ENCODE data around the gene E2F6.

The E2F6 gene

GRCh38 chr2:11481789-11482472, 16.0 kb upstream of the E2F6 start:
- H3K4me3 Mint-ChIP-seq: no peak overlapping the region
- DNase-seq: no peak
- peaks cover 68% of the 10 kb centered on the region for H3K27me3 Mint-ChIP-seq
- H3K9me3 Mint-ChIP-seq: no peaks in the 10 kb centered on the region
- peaks cover 6% of the 10 kb centered on the region for H3K4me1 Mint-ChIP-seq (ENCODE audit: low read depth)
- H3K36me3 Mint-ChIP-seq (ENCODE audit: low read depth): no peaks in the 10 kb centered on the region
- H3K27ac Mint-ChIP-seq: no peak overlapping the region

DNA sequence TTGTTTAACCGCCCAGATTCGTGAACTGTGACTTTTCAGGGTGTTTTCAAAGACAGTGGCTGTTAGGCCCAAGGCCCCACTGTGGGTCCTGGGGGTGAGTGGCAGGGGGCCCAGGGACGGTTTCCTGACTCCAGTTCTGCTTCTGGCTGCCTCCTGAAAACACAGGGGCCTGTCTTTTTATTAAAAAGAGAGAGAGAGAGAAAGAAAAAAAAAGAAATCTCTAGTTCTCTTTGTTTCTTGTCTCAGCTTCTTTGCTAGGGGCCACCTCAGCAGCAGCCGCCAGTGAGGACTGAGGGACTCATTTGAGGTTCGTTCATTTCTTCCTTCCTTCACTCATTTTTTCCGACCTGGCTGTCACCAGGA, 15.4 kb upstream of the E2F6 start:
- Mint-ChIP-seq H3K27me3 (peaks cover 65% of the 10 kb centered on the region), H3K27ac (no peak overlapping the region), H3K36me3 (ENCODE audit: low read depth) (no peaks in the 10 kb centered on the region), H3K4me1 (ENCODE audit: low read depth) (peaks cover 6% of the 10 kb centered on the region), H3K4me3 (no peak overlapping the region), H3K9me3 (no peaks in the 10 kb centered on the region)
- no peak for DNase-seq

DNA sequence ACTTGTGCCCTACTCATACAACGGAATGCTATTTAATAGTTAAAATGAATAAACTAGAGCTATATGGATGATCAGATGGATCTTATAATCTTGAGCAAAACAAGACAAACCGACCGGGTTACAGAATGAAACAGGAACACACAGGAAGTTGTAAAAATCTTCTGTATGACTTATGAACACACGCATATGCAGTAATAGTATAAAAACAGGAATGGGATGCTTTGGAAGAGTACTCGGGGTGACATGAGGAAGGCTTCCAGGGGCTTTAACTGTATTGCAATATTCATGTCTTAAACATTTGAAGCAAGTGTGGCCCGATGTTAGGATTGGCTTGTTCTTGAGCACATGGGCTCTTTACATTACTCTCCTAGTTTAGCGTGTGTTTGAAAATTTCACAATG, 14.9 kb upstream of the E2F6 start:
- no peak overlapping the region for H3K4me3 Mint-ChIP-seq
- peaks cover 61% of the 10 kb centered on the region for H3K27me3 Mint-ChIP-seq
- H3K27ac Mint-ChIP-seq: no peak overlapping the region
- no peak for DNase-seq
- no peaks in the 10 kb centered on the region for H3K36me3 Mint-ChIP-seq (ENCODE audit: low read depth)
- peaks cover 6% of the 10 kb centered on the region for H3K4me1 Mint-ChIP-seq (ENCODE audit: low read depth)
- H3K9me3 Mint-ChIP-seq: no peaks in the 10 kb centered on the region

- H3K27me3 Mint-ChIP-seq: peaks cover 56% of the 10 kb centered on the region
Measured at GRCh38 chr2:11480406-11480805, 14.4 kb upstream of the E2F6 start.

GRCh38 chr2:11478899-11479605, 13.1 kb upstream of the E2F6 start:
- Mint-ChIP-seq H3K27me3 (peaks cover 44% of the 10 kb centered on the region), H3K4me1 (ENCODE audit: low read depth) (peaks cover 6% of the 10 kb centered on the region), H3K4me3 (no peak overlapping the region), H3K27ac (no peak overlapping the region), H3K9me3 (no peaks in the 10 kb centered on the region), H3K36me3 (ENCODE audit: low read depth) (no peaks in the 10 kb centered on the region)
- no peak for DNase-seq

More at GRCh38 chr2:11480406-11480805, 14.4 kb upstream of the E2F6 start:
- no peak overlapping the region for H3K4me3 Mint-ChIP-seq
- DNase-seq: no peak
- H3K9me3 Mint-ChIP-seq: no peaks in the 10 kb centered on the region
- no peaks in the 10 kb centered on the region for H3K36me3 Mint-ChIP-seq (ENCODE audit: low read depth)
- H3K4me1 Mint-ChIP-seq (ENCODE audit: low read depth): peaks cover 6% of the 10 kb centered on the region
- no peak overlapping the region for H3K27ac Mint-ChIP-seq

GRCh38 chr2:11477994-11478393, 12.0 kb upstream of the E2F6 start:
- no peaks in the 10 kb centered on the region for H3K9me3 Mint-ChIP-seq
- no peaks in the 10 kb centered on the region for H3K36me3 Mint-ChIP-seq (ENCODE audit: low read depth)
- H3K27ac Mint-ChIP-seq: no peak overlapping the region
- H3K4me3 Mint-ChIP-seq: no peak overlapping the region
- H3K4me1 Mint-ChIP-seq (ENCODE audit: low read depth): peaks cover under 1% of the 10 kb centered on the region
- peak; percentile 84 for DNase-seq
- peaks cover 33% of the 10 kb centered on the region for H3K27me3 Mint-ChIP-seq

- no peaks in the 10 kb centered on the region for H3K4me1 Mint-ChIP-seq (ENCODE audit: low read depth)
- H3K9me3 Mint-ChIP-seq: no peaks in the 10 kb centered on the region
- DNase-seq: no peak
- H3K36me3 Mint-ChIP-seq (ENCODE audit: low read depth): no peaks in the 10 kb centered on the region
- no peak overlapping the region for H3K27ac Mint-ChIP-seq
- H3K27me3 Mint-ChIP-seq: peaks cover 9% of the 10 kb centered on the region
- no peak overlapping the region for H3K4me3 Mint-ChIP-seq
Measured at GRCh38 chr2:11473659-11474433, 7.9 kb upstream of the E2F6 start.

DNA sequence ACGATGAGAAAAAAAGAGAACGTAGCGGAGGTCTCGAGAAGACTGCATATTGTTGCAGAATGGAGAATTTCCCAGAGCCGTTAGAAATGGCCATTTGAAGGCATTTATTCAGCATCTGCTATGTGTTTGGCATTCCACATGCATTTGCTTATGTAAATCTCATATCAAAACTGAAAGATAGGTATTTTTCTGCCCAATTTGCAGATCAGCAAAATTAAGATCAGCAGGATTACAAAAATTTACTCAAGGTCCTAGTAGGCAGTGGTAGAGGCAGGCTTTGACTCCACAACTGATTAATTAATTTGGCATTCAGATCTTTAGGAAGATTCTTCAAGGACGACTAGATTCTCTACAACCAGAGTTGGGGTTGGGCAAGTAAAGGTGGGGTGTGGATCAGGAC, 1.8 kb upstream of the E2F6 start:
- Mint-ChIP-seq H3K27ac (no peak overlapping the region), H3K4me1 (ENCODE audit: low read depth) (peaks cover 37% of the 10 kb centered on the region), H3K9me3 (no peaks in the 10 kb centered on the region), H3K4me3 (no peak overlapping the region), H3K36me3 (ENCODE audit: low read depth) (peaks cover 24% of the 10 kb centered on the region), H3K27me3 (no peaks in the 10 kb centered on the region)
- no peak for DNase-seq

DNA sequence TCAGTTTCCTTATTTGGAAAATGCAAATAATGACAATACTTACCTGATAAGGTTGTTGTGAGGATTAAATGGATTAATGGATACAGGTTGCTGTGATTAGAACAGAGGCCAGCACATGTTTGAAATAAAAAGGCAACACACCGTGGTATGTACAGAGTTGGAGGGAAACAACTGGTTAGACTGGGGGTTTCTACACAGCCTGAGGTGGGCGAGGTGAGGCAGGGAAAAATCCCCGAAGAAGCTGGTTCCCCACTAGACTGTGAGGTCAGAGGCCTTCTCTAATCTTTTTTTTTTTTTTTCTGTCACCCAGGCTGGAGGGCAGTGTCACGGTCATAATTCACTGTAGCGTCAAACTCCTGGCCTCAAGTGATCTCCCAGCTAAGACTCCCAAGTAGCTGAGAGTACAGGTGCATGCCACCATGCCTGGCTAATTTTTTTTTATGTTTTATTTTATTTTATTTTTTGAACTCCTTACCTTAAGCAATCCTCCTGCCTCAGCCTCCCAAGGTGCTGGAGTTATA, 1.2 kb upstream of the E2F6 start:
- Mint-ChIP-seq H3K27ac (peak overlapping the region; percentile 85), H3K4me3 (peak overlapping the region; percentile 93)

DNA sequence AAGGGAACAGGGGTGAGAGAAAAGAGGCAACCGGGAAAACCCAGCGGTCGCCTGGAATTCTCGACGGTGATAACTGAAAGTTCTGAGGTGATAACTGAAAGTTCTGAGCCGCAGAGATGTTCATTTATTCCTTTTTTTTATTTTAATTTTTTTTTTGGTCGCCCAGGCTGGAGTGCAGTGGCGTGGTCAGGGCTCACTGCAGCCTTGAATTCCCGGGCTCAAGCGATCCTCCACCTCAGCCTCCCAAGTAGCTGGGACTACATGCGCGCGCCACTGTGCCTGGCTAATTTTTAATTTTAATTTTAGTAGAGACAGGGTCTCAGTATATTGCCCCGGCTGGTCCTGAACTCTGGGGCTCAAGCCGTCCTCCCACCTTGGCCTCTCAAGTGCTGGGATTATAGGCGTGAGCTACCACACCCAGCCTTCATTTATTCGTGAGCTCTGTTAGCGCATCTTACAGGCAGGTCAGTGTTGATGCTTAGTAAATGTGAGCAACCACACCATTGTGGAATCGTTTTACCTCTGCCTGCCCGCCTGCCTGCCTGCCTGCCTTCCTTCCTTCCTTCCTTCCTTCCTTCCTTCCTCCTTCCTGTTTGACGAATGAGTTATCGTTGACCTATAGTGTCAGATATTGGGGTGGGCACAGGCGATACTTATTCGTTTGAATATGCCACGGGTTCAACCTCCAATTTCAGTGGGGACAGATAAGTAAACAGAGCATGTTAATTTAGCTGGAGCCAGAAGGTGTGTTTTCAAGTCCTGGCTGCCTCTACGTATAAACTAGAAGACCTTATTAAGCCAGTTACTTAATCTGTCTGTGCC, 557 bp upstream of the E2F6 start:
- Mint-ChIP-seq H3K9me3 (no peaks in the 10 kb centered on the region), H3K27ac (peak overlapping the region; percentile 96), H3K27me3 (no peaks in the 10 kb centered on the region), H3K4me1 (ENCODE audit: low read depth) (peaks cover 47% of the 10 kb centered on the region), H3K4me3 (peak overlapping the region; percentile 93), H3K36me3 (ENCODE audit: low read depth) (peaks cover 36% of the 10 kb centered on the region)
- DNase-seq: no peak

More for the DNA sequence above, 1.2 kb upstream of the E2F6 start:
- Mint-ChIP-seq H3K36me3 (ENCODE audit: low read depth) (peaks cover 29% of the 10 kb centered on the region), H3K27me3 (no peaks in the 10 kb centered on the region), H3K9me3 (no peaks in the 10 kb centered on the region), H3K4me1 (ENCODE audit: low read depth) (peaks cover 42% of the 10 kb centered on the region)
- no peak for DNase-seq

DNA sequence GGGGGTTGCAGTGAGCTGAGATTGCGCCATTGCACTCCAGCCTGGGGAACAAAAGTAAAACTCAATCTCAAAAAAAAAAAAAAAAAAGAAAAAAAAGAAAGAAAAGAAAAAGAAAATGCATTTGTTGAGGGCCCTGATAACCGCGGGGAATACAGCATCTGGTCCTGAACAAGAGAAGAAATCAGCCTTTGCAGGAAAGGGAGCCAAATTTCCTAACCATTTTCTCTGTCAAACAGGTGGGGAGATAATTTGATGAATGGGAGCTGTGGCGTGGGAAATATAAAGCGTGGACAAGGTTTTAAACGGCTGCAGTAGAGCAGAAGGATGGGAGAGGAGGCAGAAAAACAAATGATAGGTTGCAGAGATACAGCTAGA, 864 bp downstream of the E2F6 start:
- no peak for DNase-seq
- no peaks in the 10 kb centered on the region for H3K9me3 Mint-ChIP-seq
- peak overlapping the region; percentile 96 for H3K27ac Mint-ChIP-seq
- H3K4me3 Mint-ChIP-seq: peak overlapping the region; percentile 93
- peaks cover 56% of the 10 kb centered on the region for H3K4me1 Mint-ChIP-seq (ENCODE audit: low read depth)
- peaks cover 38% of the 10 kb centered on the region for H3K36me3 Mint-ChIP-seq (ENCODE audit: low read depth)
- H3K27me3 Mint-ChIP-seq: no peaks in the 10 kb centered on the region

- Mint-ChIP-seq H3K27ac (no peak overlapping the region), H3K9me3 (no peaks in the 10 kb centered on the region), H3K4me1 (ENCODE audit: low read depth) (peaks cover 75% of the 10 kb centered on the region), H3K36me3 (ENCODE audit: low read depth) (peaks cover 72% of the 10 kb centered on the region), H3K27me3 (no peaks in the 10 kb centered on the region), H3K4me3 (no peak overlapping the region)
- DNase-seq: no peak
Measured at GRCh38 chr2:11459816-11460215, 6.1 kb downstream of the E2F6 start.

DNA sequence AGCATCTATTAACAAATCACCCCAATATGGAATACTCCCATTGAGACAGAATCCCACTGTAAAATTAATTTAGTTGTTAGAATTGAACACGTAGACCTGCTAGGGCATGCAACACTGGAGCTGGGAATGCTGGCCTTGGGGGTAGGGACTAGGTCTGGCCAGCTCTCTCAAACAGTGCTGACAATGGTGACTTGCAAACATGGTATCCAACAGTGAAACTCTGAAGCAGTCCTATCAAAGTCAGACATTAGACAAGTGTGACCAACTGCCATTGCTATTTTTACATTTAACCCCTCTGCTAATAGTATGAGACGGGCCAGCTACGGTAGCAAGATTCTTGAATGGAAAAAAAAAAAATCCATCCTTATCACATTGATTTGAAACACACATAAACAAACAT, 7.2 kb downstream of the E2F6 start:
- Mint-ChIP-seq H3K4me3 (no peak overlapping the region), H3K9me3 (no peaks in the 10 kb centered on the region), H3K36me3 (ENCODE audit: low read depth) (peaks cover 73% of the 10 kb centered on the region), H3K27me3 (no peaks in the 10 kb centered on the region), H3K4me1 (ENCODE audit: low read depth) (peaks cover 64% of the 10 kb centered on the region), H3K27ac (no peak overlapping the region)
- DNase-seq: no peak

DNA sequence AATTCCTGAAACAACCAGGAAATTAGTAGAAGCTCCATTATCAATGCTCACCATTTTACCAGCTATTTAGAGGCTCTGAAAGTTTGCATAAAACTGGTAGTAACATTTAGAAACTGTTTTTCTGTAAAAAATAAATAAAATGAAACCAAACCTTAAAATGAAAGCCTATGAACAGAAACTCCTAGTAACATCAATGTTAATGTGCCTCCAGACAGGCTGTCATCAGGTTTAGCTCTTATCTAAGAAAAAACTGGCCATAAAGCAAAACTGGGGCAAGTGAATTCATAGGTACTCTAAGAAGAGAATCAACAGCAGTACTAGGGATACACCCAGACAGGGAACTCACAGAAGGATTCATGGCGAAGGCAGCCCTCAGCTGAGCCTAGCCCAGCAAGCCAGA, 8.0 kb downstream of the E2F6 start:
- H3K4me3 Mint-ChIP-seq: no peak overlapping the region
- peaks cover 74% of the 10 kb centered on the region for H3K36me3 Mint-ChIP-seq (ENCODE audit: low read depth)
- no peak for DNase-seq
- H3K27me3 Mint-ChIP-seq: no peaks in the 10 kb centered on the region
- no peaks in the 10 kb centered on the region for H3K9me3 Mint-ChIP-seq
- peaks cover 57% of the 10 kb centered on the region for H3K4me1 Mint-ChIP-seq (ENCODE audit: low read depth)
- peak overlapping the region; percentile 24 for H3K27ac Mint-ChIP-seq
